NB4 (cell line): ENCODE measurements around the gene PER3.

Experiments
- CTCF ChIP-seq: IDR thresholded peaks from one replicate; pipeline ENCODE4 v1.5.1; 2012; ENCODE audit warnings: low read depth, low read length
- MYC ChIP-seq: IDR thresholded peaks from 2 replicates; pipeline ENCODE4 v1.6.1; 2011; ENCODE audit warnings: low read depth, low read length
- POLR2A ChIP-seq: IDR thresholded peaks from 2 replicates; pipeline ENCODE4 v1.6.1; 2011; ENCODE audit warnings: mild to moderate bottlenecking; ENCODE audit not compliant: insufficient read length; ENCODE audit errors: extremely low read depth

- no peak for TF ChIP-seq CTCF
- no peak for TF ChIP-seq MYC
- no peak for TF ChIP-seq POLR2A
These were observed 62.6 kb downstream of the PER3 start for GRCh38 chr1:7846656-7847055.
